GM06990 (cell line): ENCODE measurements around the gene TMF1.

ENCODE experiments used
- DNase-seq: peaks from one replicate; pipeline ENCODE4 v3.0.0-alpha.2; 2011; ENCODE audit not compliant: insufficient read length; ENCODE audit errors: extremely low read depth
- H3K27me3 ChIP-seq: replicated peaks from 2 replicates; pipeline ENCODE4 v1.6.0; 2011; ENCODE audit warnings: low read length; ENCODE audit not compliant: control insufficient read depth, insufficient read depth
- H3K36me3 ChIP-seq: 2 replicates; pipeline ENCODE4 v1.5.1; 2011; ENCODE audit warnings: low read length; ENCODE audit not compliant: control insufficient read depth, insufficient read depth
- H3K4me3 ChIP-seq: replicated peaks from 2 replicates; pipeline ENCODE4 v1.5.1; 2011; ENCODE audit warnings: low read depth, mild to moderate bottlenecking, control low read depth, low read length
- CTCF ChIP-seq: IDR thresholded peaks from 2 replicates; pipeline ENCODE4 v1.5.1; 2011; ENCODE audit warnings: low read length, control low read depth, mild to moderate bottlenecking, inconsistent platforms; ENCODE audit not compliant: insufficient read depth, poor library complexity, severe bottlenecking

Gene TMF1

DNA sequence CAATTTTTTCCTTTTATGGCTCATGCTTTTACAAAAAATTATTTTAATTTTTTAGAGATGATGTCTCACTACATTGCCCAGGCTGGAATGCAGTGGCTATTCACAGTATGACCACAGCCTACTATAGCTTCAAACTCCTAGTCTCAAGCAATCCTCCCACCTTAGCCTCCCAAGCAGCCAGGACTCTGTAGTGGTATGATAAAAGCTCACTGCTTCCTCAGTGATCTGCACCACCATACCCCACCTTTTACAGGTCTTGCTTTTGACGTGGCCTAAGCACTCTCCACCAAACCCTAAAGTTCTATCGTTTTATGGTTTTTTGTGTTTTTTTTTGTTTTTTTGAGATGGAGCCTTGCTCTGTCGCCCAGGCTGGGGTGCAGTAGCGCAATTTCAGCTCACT is 14.0 kb upstream of the TMF1 start:
- Histone ChIP-seq H3K4me3 (no peak overlapping the region), H3K36me3 (peaks cover 2% of the 10 kb centered on the region)
- no peak for DNase-seq

GRCh38 chr3:69065318-69065964 is 13.3 kb upstream of the TMF1 start:
- Histone ChIP-seq H3K4me3 (no peak overlapping the region), H3K27me3 (no peaks in the 10 kb centered on the region), H3K36me3 (peaks cover 6% of the 10 kb centered on the region)
- TF ChIP-seq CTCF, result no peak
- no peak for DNase-seq

More for the DNA sequence above, 14.0 kb upstream of the TMF1 start:
- no peaks in the 10 kb centered on the region for H3K27me3 ChIP-seq
- no peak for TF ChIP-seq CTCF

GRCh38 chr3:69063636-69064035 is 11.5 kb upstream of the TMF1 start:
- no peak for DNase-seq
- H3K4me3 ChIP-seq, result no peak overlapping the region
- H3K36me3 ChIP-seq, result peaks cover 6% of the 10 kb centered on the region
- no peak for TF ChIP-seq CTCF
- no peaks in the 10 kb centered on the region for H3K27me3 ChIP-seq

- Histone ChIP-seq H3K4me3 (no peak overlapping the region), H3K27me3 (no peaks in the 10 kb centered on the region), H3K36me3 (peaks cover 4% of the 10 kb centered on the region)
- TF ChIP-seq CTCF, result no peak
- no peak for DNase-seq
Measured at GRCh38 chr3:69059688-69060087, 7.6 kb upstream of the TMF1 start.

DNA sequence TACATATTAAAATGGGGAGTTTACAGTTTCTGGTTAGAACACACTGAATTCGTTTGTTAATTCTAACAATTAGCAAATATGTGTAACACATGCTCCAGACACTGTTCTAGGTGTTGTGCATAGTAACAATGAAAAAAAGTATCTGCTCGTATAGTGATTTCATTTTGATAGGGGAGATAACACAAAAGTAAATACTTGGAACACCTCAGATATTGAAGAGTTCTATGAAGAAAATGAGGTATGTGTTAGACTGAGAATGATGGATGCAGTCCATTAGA is 6.8 kb upstream of the TMF1 start:
- no peak for DNase-seq
- no peak overlapping the region for H3K4me3 ChIP-seq
- peaks cover 4% of the 10 kb centered on the region for H3K36me3 ChIP-seq
- TF ChIP-seq CTCF, result no peak
- H3K27me3 ChIP-seq, result no peaks in the 10 kb centered on the region

DNA sequence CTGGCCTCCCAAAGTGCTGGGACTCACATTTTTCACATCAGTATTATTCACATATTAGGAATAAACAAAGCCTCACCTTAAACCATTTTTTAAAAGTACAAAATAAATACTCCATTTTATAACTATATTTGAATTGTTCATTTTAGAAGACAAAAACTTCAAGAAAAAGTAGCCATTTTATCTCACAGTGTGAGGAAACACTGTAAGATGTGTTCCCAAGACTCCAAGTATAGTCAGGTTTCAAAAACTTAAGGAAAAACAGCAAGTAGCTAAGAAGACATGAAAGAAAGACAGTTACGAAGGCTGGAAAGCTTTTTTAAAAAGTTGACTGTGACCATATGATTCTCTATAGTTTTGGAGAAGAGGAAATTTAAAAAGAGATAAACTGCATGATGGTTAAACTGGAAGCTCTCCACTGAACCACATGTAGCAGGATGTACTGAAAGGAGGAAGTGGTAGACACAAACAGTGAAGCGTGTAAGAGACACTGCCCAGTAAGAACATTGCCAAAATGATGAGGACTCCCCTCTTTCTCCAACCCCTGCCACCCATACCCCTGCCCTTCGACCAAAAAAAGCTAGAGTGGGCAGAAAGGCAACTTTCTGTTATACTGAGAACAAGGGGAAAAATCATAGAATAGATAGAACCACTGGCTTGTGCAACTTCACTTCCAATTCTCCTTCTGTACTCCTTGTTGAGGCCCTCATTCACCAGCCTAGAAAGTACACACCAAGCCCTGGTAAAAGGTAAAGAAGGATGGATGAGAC is 6.2 kb upstream of the TMF1 start:
- no peak for DNase-seq
- Histone ChIP-seq H3K4me3 (no peak overlapping the region), H3K36me3 (peaks cover 4% of the 10 kb centered on the region), H3K27me3 (no peaks in the 10 kb centered on the region)
- no peak for TF ChIP-seq CTCF
